Activated CD4-positive, alpha-beta memory T cell treated with anti-CD3 and anti-CD28 coated beads, Interleukin-2, amount 10 ng/mL, durations not matched to agents 7 days and 5 days (primary cell): ENCODE data around the gene CIZ1. TPM values are rescaled to one million over a fixed set of nuclear protein-coding genes. Genes with fewer than 3 reads are reported as not detected.

Experiments used
- CTCF ChIA-PET: fragments of 350-600 bp; sonication (Branson Sonifier 250); formaldehyde crosslinking; loops from one replicate; lab custom pipeline; 2021; ENCODE audit warnings: antibody characterized with exemption, inconsistent platforms; lab: Charles Lee
- POLR2A ChIA-PET: fragments of 350-600 bp; sonication (Branson Sonifier 250); formaldehyde crosslinking; loops from one replicate; lab custom pipeline; 2021; ENCODE audit warnings: antibody characterized with exemption; lab: Charles Lee
- DNase-seq: peaks from one replicate; pipeline ENCODE4 v3.0.0-alpha.2; 2020
- H3K27ac Mint-ChIP-seq: one replicate; pipeline ENCODE4 v1.8.0; 2021; ENCODE audit warnings: mild to moderate bottlenecking, mixed read lengths
- H3K27me3 Mint-ChIP-seq: one replicate; pipeline ENCODE4 v1.8.0; 2021; ENCODE audit warnings: mixed read lengths
- H3K36me3 Mint-ChIP-seq: one replicate; pipeline ENCODE4 v1.8.0; 2021; ENCODE audit warnings: low read depth, mixed read lengths
- H3K4me1 Mint-ChIP-seq: one replicate; pipeline ENCODE4 v1.8.0; 2021; ENCODE audit warnings: mixed read lengths
- H3K4me3 Mint-ChIP-seq: one replicate; pipeline ENCODE4 v1.8.0; 2021; ENCODE audit warnings: mild to moderate bottlenecking, mixed read lengths
- H3K9me3 Mint-ChIP-seq: one replicate; pipeline ENCODE4 v1.8.0; 2021; ENCODE audit warnings: mixed read lengths
- total RNA-seq, 2 experiments: library from RNA; stranded (reverse); gene quantifications; one replicate each; pipeline ENCODE4 v1.2.3, GENCODE V29; 2021

CIZ1 gene
- total RNA-seq, 2 experiments from 2014 or later = 112 to 116 TPM

DNA sequence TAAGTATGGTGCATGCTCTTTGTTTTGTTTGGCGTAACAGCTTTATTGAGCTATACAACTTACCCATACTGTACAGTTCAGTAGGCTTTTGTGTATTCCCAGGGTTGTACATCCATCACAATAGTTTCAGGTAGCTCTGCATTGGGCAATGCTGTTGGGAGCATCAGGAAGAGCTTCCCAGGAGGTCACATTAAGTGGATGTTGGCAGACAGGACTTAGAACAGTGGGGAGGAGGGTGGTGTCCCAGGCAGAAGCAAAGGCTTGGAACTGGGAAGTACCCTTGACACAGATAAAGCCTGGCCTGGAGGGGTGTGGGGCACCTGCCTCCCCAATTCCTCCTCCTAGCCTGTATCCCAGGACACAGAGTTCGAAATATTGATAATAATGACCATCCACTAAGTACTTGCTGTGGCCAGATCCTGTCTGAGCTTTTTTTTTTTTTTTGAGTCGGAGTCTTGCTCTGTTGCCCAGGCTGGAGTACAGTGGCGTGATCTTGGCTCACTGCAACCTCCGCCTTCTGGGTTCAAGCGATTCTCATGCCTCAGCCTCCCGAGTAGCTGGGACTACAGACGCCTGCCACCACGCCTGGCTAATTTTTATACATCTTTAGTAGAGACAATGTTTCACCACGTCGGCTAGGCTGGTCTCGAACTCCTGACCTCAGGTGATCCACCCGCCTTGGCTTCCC is 30.0 kb downstream of the CIZ1 start:
- DNase-seq = no peak
- CTCF ChIA-PET = interaction anchor here (0.5 to 1.0 kb wide), 5 partner anchors 9 to 191 kb away, joined by 3 to 5 read pairs (median 3); no protein-coding TSS in a partner anchor
- H3K4me1 Mint-ChIP-seq = peaks cover 23% of the 10 kb centered on the region
- no peaks in the 10 kb centered on the region for H3K27me3 Mint-ChIP-seq
- peak overlapping the region; percentile 78 for H3K4me3 Mint-ChIP-seq
- H3K36me3 Mint-ChIP-seq = peaks cover 26% of the 10 kb centered on the region
- H3K27ac Mint-ChIP-seq = peak overlapping the region; percentile 80
- POLR2A ChIA-PET = interaction anchor here (0.6 to 3.7 kb wide), 7 partner anchors 9 to 478 kb away, joined by 3 to 20 read pairs (median 5); partner anchors contain the start of genes CIZ1 and PTGES2
- no peaks in the 10 kb centered on the region for H3K9me3 Mint-ChIP-seq

DNA sequence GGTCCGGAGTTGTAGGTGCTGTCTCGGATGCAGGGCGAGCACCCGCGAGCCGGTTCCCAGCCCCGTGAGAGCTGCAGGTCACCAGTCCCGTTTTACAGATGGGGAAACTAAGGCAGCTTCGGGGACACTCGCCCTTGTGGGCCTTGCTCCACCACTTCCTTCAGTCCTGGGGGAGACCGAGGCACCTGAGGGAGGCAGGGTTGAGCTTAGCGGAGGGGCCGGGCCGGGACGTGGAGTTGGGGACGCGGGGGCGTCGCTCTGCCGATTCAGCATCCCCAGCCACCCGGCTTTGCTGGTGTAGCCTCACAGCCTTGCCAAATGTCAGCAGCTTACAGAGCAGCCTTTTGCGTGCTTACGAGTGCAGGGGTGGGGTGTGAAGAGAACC is 30.8 kb downstream of the CIZ1 start:
- no peaks in the 10 kb centered on the region for H3K27me3 Mint-ChIP-seq

DNA sequence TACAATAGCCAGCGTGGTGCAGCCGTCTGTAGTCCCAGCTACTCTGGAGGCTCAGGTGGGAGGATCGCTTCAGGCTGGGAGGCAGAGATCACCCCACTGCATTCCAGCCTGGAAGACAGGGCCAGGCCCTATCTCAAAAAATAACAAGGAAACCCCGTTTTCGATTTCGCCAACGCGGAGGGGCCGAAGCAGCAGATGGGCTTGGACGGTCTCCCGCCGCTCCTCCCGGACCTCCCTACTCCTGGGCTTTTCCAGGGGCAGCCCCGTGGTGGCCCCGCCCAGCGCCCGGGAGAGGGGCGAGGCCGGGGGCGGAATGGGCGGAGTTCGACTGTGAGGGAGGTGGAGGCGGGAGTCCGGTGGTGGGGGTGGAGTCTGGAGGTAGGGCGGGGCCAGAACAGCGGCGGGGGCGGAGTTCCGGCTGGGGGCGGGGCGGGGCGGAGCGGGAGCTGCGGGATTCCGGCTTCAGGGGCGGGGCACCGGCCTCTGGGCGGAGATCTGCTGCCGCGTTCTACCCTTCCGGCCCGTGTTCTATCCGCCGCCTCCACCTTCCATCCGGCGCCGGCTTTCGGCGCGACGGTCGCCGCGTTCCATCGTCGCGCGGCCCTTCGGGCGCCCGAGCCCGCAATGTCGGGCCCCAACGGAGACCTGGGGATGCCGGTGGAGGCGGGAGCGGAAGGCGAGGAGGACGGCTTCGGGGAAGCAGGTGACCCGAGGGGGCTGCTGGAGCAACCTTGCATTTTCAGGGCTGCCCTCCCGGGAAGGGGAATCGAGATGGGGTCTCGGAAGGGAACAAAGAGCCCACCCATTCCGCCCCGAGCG is 31.4 kb downstream of the CIZ1 start, which contains the start of gene BBLN:
Gene BBLN (plus strand): TSS at position 482 of the 819 bp plus-strand sequence. CDS start 143 bp downstream, at position 625.
- DNase-seq = peak; percentile 95
- Mint-ChIP-seq H3K27me3 (no peaks in the 10 kb centered on the region), H3K27ac (peak within 1 kb of the TSS; percentile 80), H3K36me3 (peaks cover 21% of the 10 kb centered on the region), H3K9me3 (no peaks in the 10 kb centered on the region), H3K4me1 (peaks cover 23% of the 10 kb centered on the region), H3K4me3 (peak within 1 kb of the TSS; percentile 78)
- POLR2A ChIA-PET = interaction anchor here (0.8 to 3.7 kb wide), 12 partner anchors 8 to 211 kb away, joined by 3 to 20 read pairs (median 4); partner anchors contain the start of genes CIZ1, GOLGA2, PTGES2 and SWI5
- CTCF ChIA-PET = interaction anchor here (0.6 to 1.4 kb wide), 4 partner anchors 32 to 127 kb away, joined by 3 to 5 read pairs (median 3); no protein-coding TSS in a partner anchor

More for the DNA sequence above, 30.8 kb downstream of the CIZ1 start:
- CTCF ChIA-PET = interaction anchor here (0.5 to 1.0 kb wide), 5 partner anchors 10 to 190 kb away, joined by 3 to 5 read pairs (median 3); no protein-coding TSS in a partner anchor
- Mint-ChIP-seq H3K27ac (peak overlapping the region; percentile 80), H3K4me3 (peak overlapping the region; percentile 78), H3K36me3 (peaks cover 21% of the 10 kb centered on the region), H3K9me3 (no peaks in the 10 kb centered on the region), H3K4me1 (peaks cover 23% of the 10 kb centered on the region)
- peak; percentile 49 for DNase-seq
- POLR2A ChIA-PET = interaction anchor here (0.6 to 3.7 kb wide), 8 partner anchors 9 to 479 kb away, joined by 3 to 20 read pairs (median 4); partner anchors contain the start of genes CIZ1 and PTGES2

GRCh38 chr9:128159522-128159783 is 31.9 kb downstream of the CIZ1 start:
- Mint-ChIP-seq H3K4me1 (peaks cover 23% of the 10 kb centered on the region), H3K27ac (peak overlapping the region; percentile 80), H3K36me3 (peaks cover 18% of the 10 kb centered on the region), H3K9me3 (no peaks in the 10 kb centered on the region), H3K27me3 (no peaks in the 10 kb centered on the region), H3K4me3 (peak overlapping the region; percentile 69)
- ChIA-PET POLR2A (interaction anchor here (0.8 to 3.7 kb wide), 8 partner anchors 13 to 212 kb away, joined by 3 to 20 read pairs (median 4); partner anchors contain the start of genes CIZ1, GOLGA2, PTGES2 and SWI5), CTCF (interaction anchor here (0.6 to 1.4 kb wide), 4 partner anchors 31 to 126 kb away, joined by 3 to 5 read pairs (median 3); no protein-coding TSS in a partner anchor)
- peak; percentile 67 for DNase-seq

DNA sequence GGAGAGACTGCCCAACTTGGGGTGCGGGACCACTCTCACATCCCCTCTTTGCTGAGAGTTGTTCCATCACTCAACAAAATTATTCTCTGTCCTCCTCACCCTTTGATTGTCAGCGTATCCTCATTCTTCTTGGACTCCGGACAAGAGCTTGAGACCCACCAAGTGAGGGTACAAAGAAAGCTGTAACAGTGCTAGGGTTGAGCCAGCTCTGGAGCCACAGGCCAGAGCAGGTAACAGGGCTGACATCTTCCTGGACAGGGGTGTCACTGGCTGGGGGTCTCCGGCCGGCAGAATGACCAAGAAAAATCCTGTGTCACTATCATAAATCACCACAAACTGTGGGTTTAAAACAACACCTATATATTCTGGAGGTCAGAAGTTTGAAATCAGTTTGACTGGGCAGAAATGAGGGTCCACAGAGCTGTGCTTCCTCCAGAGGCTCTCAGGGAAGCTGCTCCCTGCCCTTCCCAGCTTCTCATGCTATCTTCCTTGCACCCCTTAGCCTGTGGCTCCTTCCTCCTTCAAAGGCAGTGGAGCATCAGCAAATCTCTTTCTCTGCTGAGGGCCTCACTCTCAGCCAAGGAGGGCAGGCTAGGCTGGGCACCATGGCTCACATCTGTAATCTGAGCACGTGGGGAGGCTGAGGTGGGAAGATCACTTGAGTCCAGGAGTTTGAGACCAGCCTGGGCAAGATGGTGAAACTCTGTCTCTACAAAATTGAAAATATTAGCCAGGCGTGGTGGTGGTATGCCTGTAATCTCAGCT is 35.5 kb downstream of the CIZ1 start:
- POLR2A ChIA-PET = no interaction called here
- Mint-ChIP-seq H3K27ac (no peak overlapping the region), H3K9me3 (no peaks in the 10 kb centered on the region), H3K36me3 (no peaks in the 10 kb centered on the region), H3K27me3 (no peaks in the 10 kb centered on the region), H3K4me1 (peaks cover 9% of the 10 kb centered on the region), H3K4me3 (no peak overlapping the region)
- no peak for DNase-seq
- CTCF ChIA-PET = interaction anchor here (1.5 kb wide), 1 partner anchor 206 kb away, joined by 3 read pairs; no protein-coding TSS in a partner anchor

GRCh38 chr9:128153947-128154695 is 37.3 kb downstream of the CIZ1 start:
- no peak for DNase-seq
- Mint-ChIP-seq H3K9me3 (no peaks in the 10 kb centered on the region), H3K36me3 (no peaks in the 10 kb centered on the region), H3K27me3 (no peaks in the 10 kb centered on the region), H3K4me1 (peaks cover 2% of the 10 kb centered on the region), H3K4me3 (no peak overlapping the region), H3K27ac (no peak overlapping the region)
- CTCF ChIA-PET = no interaction called here
- POLR2A ChIA-PET = no interaction called here

DNA sequence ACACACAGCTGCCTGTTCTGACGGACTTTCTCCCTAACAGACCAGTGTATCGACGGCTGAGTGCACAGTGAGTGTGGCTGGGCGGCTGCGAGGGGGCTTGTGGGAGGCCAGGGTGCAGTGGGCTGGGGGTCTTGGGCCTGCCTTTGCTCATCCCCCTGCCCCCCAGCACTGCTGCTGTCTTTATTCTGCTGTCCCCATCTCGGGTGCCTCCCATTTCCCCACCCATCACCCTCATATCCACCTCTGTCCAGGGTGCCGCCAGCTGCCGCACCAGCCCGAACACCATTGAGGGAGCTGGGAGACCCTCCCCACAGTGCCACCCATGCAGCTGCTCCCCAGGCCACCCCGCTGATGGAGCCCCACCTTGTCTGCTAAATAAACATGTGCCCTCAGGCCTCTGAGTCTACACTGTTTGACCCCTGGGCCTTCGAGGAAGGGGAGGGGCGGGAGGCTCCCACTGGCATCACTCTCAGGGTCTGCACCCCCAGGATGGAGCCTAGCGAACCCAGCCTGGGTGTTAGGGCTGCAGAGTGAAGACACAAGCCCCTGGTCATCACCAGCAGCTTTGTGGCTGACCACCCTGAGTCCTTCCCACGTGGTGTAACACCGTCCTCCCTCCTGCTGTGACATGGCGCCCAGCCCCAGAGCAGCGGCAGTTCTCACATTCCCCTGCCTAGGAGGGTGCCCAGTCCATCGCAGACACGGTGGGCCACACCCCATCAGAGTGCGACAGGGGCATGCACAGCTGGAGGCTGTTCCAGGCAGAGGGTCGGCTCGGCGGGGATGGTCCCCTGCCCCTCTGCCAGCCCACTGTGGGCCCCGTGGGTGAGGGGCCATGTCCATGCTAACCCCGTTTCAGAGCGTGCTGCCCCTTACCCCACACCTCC is 38.1 kb downstream of the CIZ1 start:
- CTCF ChIA-PET = no interaction called here
- POLR2A ChIA-PET = no interaction called here

DNA sequence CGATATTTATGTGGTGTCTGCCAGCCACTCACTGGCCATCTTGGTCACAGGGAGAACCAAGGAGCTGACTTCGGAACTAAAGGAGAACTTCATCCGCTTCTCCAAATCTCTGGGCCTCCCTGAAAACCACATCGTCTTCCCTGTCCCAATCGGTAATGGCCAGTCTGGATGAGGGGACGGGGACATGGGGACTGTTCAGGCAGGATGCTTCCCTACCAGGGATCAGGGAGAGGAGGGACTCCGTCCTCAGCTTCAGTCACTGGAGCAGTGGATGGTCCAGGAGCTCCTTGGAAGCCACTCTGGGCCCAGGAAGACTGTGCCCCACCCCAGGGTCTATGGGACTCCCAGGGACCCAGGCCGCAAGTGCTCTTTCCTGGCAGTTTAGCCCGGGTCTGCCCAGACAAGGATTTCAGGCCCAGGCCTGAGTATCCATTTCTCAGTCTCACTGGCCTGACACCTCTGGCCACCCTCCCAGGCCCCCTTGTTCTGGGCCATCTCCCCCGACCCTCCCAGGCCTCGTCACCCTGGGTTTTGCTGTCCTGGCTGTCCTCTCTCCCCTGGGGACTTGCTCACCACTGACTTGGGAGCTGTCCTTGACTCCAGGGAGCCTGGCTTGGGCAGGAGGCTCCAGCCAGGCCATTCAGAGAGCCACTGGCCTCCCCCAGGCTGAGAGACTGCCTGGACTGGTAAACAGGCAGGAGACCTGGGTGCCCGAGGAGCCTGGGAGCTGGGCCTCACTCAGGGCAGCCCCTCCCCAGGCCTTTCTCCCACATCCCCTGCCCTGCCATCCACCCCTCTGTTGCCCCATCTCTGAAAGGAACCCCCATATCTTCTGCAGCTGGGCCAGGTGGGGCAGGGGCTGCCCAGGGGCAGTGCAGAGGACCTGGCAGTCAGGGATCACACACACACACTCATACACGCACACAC is 39.0 kb downstream of the CIZ1 start:
- CTCF ChIA-PET = no interaction called here
- Mint-ChIP-seq H3K27ac (no peak overlapping the region), H3K4me3 (no peak overlapping the region), H3K9me3 (no peaks in the 10 kb centered on the region), H3K27me3 (no peaks in the 10 kb centered on the region), H3K4me1 (no peaks in the 10 kb centered on the region), H3K36me3 (no peaks in the 10 kb centered on the region)
- DNase-seq = no peak
- POLR2A ChIA-PET = interaction anchor here (1.1 kb wide), 1 partner anchor 8 kb away, joined by 5 read pairs; the partner anchor contains the start of gene BBLN

More for the DNA sequence above, 38.1 kb downstream of the CIZ1 start:
- DNase-seq = no peak
- Mint-ChIP-seq H3K9me3 (no peaks in the 10 kb centered on the region), H3K4me1 (no peaks in the 10 kb centered on the region), H3K27me3 (no peaks in the 10 kb centered on the region), H3K27ac (no peak overlapping the region), H3K36me3 (no peaks in the 10 kb centered on the region), H3K4me3 (no peak overlapping the region)

- Mint-ChIP-seq H3K9me3 (no peaks in the 10 kb centered on the region), H3K4me3 (no peak overlapping the region), H3K27me3 (no peaks in the 10 kb centered on the region), H3K27ac (no peak overlapping the region), H3K4me1 (no peaks in the 10 kb centered on the region), H3K36me3 (no peaks in the 10 kb centered on the region)
- ChIA-PET CTCF (interaction anchor here (1.8 kb wide), 1 partner anchor 9 kb away, joined by 4 read pairs; no protein-coding TSS in a partner anchor), POLR2A (interaction anchor here (1.1 kb wide), 1 partner anchor 9 kb away, joined by 5 read pairs; the partner anchor contains the start of gene BBLN)
- DNase-seq = no peak
Observed at GRCh38 chr9:128151309-128152132, 39.9 kb downstream of the CIZ1 start.
